ENCODE measurements around the gene TRAPPC8.

- TF ChIP-seq CTCF (IDR thresholded peaks at IDR 0.05; ENCODE audit: low read depth, low read length, poor library complexity, severe bottlenecking) (no peak), EZH2phosphoT487 (IDR thresholded peaks at IDR 0.05; ENCODE audit: borderline replicate concordance, low read length) (no peak)
These were observed 64.6 kb downstream of the TRAPPC8 start for GRCh38 chr18:31878358-31878757.
